IMR-90 (cell line): ENCODE results near the gene CAPN5. TPM values are rescaled to one million over a fixed set of nuclear protein-coding genes. Genes with fewer than 3 reads are reported as not detected.

Source experiments
- ATAC-seq: fragments of 200-7000 bp; cut with Tn5 transposase; 2 replicates; pipeline ENCODE4 v1.9.1; 2020; ENCODE audit warnings: low read depth, mild to moderate bottlenecking, moderate library complexity
- BruUV-seq: library from RNA; stranded (reverse); fragments of 400-500 nt; replicated peaks from 2 replicates; lab custom pipeline; 2021; lab: Mats Ljungman, UMichigan
- CTCF ChIA-PET: fragments of 300-600 bp; formaldehyde crosslinking; extraction: SDS; loops from one replicate; lab custom pipeline; 2021; ENCODE audit warnings: antibody characterized with exemption; lab: Yijun Ruan, JAX
- POLR2A ChIA-PET: fragments of 300-600 bp; sonication (Branson Sonifier 250); formaldehyde crosslinking; loops from one replicate; lab custom pipeline; 2022; ENCODE audit warnings: antibody characterized with exemption; ENCODE audit not compliant: unreplicated experiment; lab: Charles Lee
- DNase-seq: peaks from one replicate; pipeline ENCODE4 v3.0.0; 2013
- H2AFZ ChIP-seq: replicated peaks from 2 replicates; pipeline ENCODE3; 2013; ENCODE audit warnings: low read length, mild to moderate bottlenecking; ENCODE audit not compliant: poor library complexity
- H2AK5ac ChIP-seq: 2 replicates; pipeline ENCODE4 v1.6.1; 2013; ENCODE audit warnings: low read depth, low read length, inconsistent platforms
- H2AK9ac ChIP-seq: replicated peaks from 2 replicates; pipeline ENCODE3; 2013; ENCODE audit warnings: mild to moderate bottlenecking, low read depth, low read length, moderate library complexity; ENCODE audit not compliant: poor library complexity
- H2BK120ac ChIP-seq: 2 replicates; pipeline ENCODE4 v1.6.1; 2013; ENCODE audit warnings: low read depth, low read length, inconsistent platforms
- H2BK15ac ChIP-seq: 3 replicates; pipeline ENCODE4 v1.6.1; 2013; ENCODE audit warnings: low read depth, low read length, inconsistent platforms
- H2BK20ac ChIP-seq: 2 replicates; pipeline ENCODE4 v1.6.1; 2013; ENCODE audit warnings: low read depth, mild to moderate bottlenecking, inconsistent platforms, low read length, moderate library complexity
- H2BK5ac ChIP-seq: 2 replicates; pipeline ENCODE4 v1.6.1; 2013; ENCODE audit warnings: mild to moderate bottlenecking, low read depth, low read length, inconsistent platforms; ENCODE audit not compliant: poor library complexity, severe bottlenecking
- H3K14ac ChIP-seq: replicated peaks from 2 replicates; pipeline ENCODE4 v1.6.1; 2013; ENCODE audit warnings: low read depth, low read length, inconsistent platforms
- H3K18ac ChIP-seq: 2 replicates; pipeline ENCODE4 v1.6.1; 2013; ENCODE audit warnings: low read depth, low read length, control low read depth
- H3K23ac ChIP-seq: 2 replicates; pipeline ENCODE4 v1.6.1; 2013; ENCODE audit warnings: low read depth, low read length, inconsistent platforms
- H3K27ac ChIP-seq: 2 replicates; pipeline ENCODE4 v1.5.1; 2013; ENCODE audit warnings: mild to moderate bottlenecking, control low read depth, low read length; ENCODE audit not compliant: insufficient read depth
- H3K27me3 ChIP-seq: 2 replicates; pipeline ENCODE4 v1.6.1; 2013; ENCODE audit warnings: low read length; ENCODE audit not compliant: control insufficient read depth, insufficient read depth
- H3K36me3 ChIP-seq: 2 replicates; pipeline ENCODE4 v1.6.1; 2013; ENCODE audit warnings: low read length, mixed read lengths; ENCODE audit not compliant: control insufficient read depth, insufficient read depth
- H3K4ac ChIP-seq: 2 replicates; pipeline ENCODE4 v1.6.1; 2013; ENCODE audit warnings: low read depth, low read length, inconsistent platforms
- H3K4me1 ChIP-seq: 2 replicates; pipeline ENCODE4 v1.6.1; 2013; ENCODE audit warnings: low read length, mixed read lengths; ENCODE audit not compliant: control insufficient read depth, insufficient read depth
- H3K4me2 ChIP-seq: 2 replicates; pipeline ENCODE4 v1.6.1; 2013; ENCODE audit warnings: low read depth, mild to moderate bottlenecking, control low read depth, low read length, moderate library complexity
- H3K4me3 ChIP-seq: 2 replicates; pipeline ENCODE4 v1.5.1; 2013; ENCODE audit warnings: low read depth, mild to moderate bottlenecking, control low read depth, low read length, moderate library complexity; ENCODE audit not compliant: insufficient read depth
- H3K56ac ChIP-seq: 2 replicates; pipeline ENCODE4 v1.6.1; 2013; ENCODE audit warnings: low read length, inconsistent platforms; ENCODE audit not compliant: insufficient read depth; ENCODE audit errors: extremely low read depth
- H3K79me1 ChIP-seq, 2 experiments: 2 replicates each; pipeline ENCODE4 v1.6.1; 2013; ENCODE audit warnings: low read length in 2 of 2, inconsistent platforms in 1 of 2, low read depth in 1 of 2
- H3K9ac ChIP-seq: 2 replicates; pipeline ENCODE4 v1.6.1; 2013; ENCODE audit warnings: low read depth, low read length, control low read depth
- H3K9me1 ChIP-seq: 2 replicates; pipeline ENCODE4 v1.6.1; 2013; ENCODE audit warnings: low read length, inconsistent platforms; ENCODE audit not compliant: insufficient read depth
- H3K9me3 ChIP-seq: 2 replicates; pipeline ENCODE4 v1.6.1; 2013; ENCODE audit warnings: low read length; ENCODE audit not compliant: control insufficient read depth, insufficient read depth
- H4K20me1 ChIP-seq: 2 replicates; pipeline ENCODE4 v1.6.1; 2013; ENCODE audit warnings: low read length, inconsistent platforms; ENCODE audit not compliant: insufficient read depth
- H4K5ac ChIP-seq: 2 replicates; pipeline ENCODE4 v1.6.1; 2013; ENCODE audit warnings: mild to moderate bottlenecking, low read depth, low read length, control low read depth
- H4K8ac ChIP-seq, 2 experiments: 2 replicates each; pipeline ENCODE4 v1.6.1; 2013; ENCODE audit warnings: low read depth in 2 of 2, low read length in 2 of 2, control low read depth in 1 of 2, inconsistent platforms in 1 of 2
- H4K91ac ChIP-seq: 2 replicates; pipeline ENCODE4 v1.6.1; 2013; ENCODE audit warnings: low read depth, low read length, inconsistent platforms; ENCODE audit not compliant: insufficient read depth
- CEBPB ChIP-seq: IDR thresholded peaks from 2 replicates; pipeline ENCODE4 v1.6.1; 2012; ENCODE audit warnings: low read depth, low read length, improper control_type of control experiment
- CHD1 ChIP-seq: IDR thresholded peaks from 2 replicates; pipeline ENCODE4 v1.6.1; 2012; ENCODE audit warnings: low read depth, low read length, improper control_type of control experiment
- ELK1 ChIP-seq: fragments of 150-350 bp; IDR thresholded peaks from 2 replicates; pipeline ENCODE4 v1.6.1; 2016; ENCODE audit warnings: low read depth, mild to moderate bottlenecking, low read length, moderate library complexity, borderline replicate concordance
- FOS ChIP-seq: fragments of 150-350 bp; IDR thresholded peaks from 2 replicates; pipeline ENCODE4 v1.6.1; 2016; ENCODE audit warnings: low read depth, low read length
- MAFK ChIP-seq: IDR thresholded peaks from 2 replicates; pipeline ENCODE4 v1.6.1; 2012; ENCODE audit warnings: low read depth, low read length, improper control_type of control experiment
- MXI1 ChIP-seq: IDR thresholded peaks from 2 replicates; pipeline ENCODE4 v1.6.1; 2012; ENCODE audit warnings: low read depth, mild to moderate bottlenecking, low read length, moderate library complexity, borderline replicate concordance
- NFE2L2 ChIP-seq: fragments of 150-350 bp; IDR thresholded peaks from 2 replicates; pipeline ENCODE4 v1.6.1; 2016; ENCODE audit warnings: low read depth, mild to moderate bottlenecking, low read length
- POLR2A ChIP-seq: IDR thresholded peaks from 2 replicates; pipeline ENCODE4 v1.6.1; 2012; ENCODE audit warnings: mild to moderate bottlenecking, low read depth, low read length
- RAD21 ChIP-seq: IDR thresholded peaks from 2 replicates; pipeline ENCODE4 v1.6.1; 2012; ENCODE audit warnings: low read length, improper control_type of control experiment
- RCOR1 ChIP-seq: IDR thresholded peaks from 2 replicates; pipeline ENCODE4 v1.6.1; 2012; ENCODE audit warnings: mild to moderate bottlenecking, low read length, improper control_type of control experiment; ENCODE audit not compliant: insufficient replicate concordance
- SMC3 ChIP-seq: fragments of 150-350 bp; IDR thresholded peaks from 2 replicates; pipeline ENCODE4 v1.6.1; 2016; ENCODE audit warnings: low read depth, mild to moderate bottlenecking, antibody characterized with exemption, low read length, moderate library complexity
- USF2 ChIP-seq: fragments of 150-350 bp; IDR thresholded peaks from 2 replicates; pipeline ENCODE4 v1.6.1; 2017; ENCODE audit warnings: mild to moderate bottlenecking, antibody characterized with exemption, low read length, low read depth
- WGBS, 2 experiments: methylation state at CpG; one replicate each; pipeline versions ENCODE4 v1.1.5 to v1.1.7; 2013; ENCODE audit warnings: missing lambda C conversion rate in 2 of 2; ENCODE audit not compliant: insufficient read length in 1 of 2; ENCODE audit errors: extremely low coverage in 2 of 2; 5-methylcytosine and 5-hydroxymethylcytosine counted together
- dilution Hi-C: fragments of 300-500 bp; cut with HindIII; formaldehyde crosslinking; loops from one replicate; pipeline ENCODE4 v1.14.3; 2018; ENCODE audit warnings: low sequenced_read_pairs; ENCODE audit not compliant: unreplicated experiment
- in situ Hi-C: fragments of 300-500 bp; cut with MboI; formaldehyde crosslinking; loops from 3 replicates; pipeline ENCODE4 v1.14.3; 2019; ENCODE audit warnings: low sequenced_read_pairs, inconsistent platforms, mixed read lengths
- intact Hi-C: fragments of 100-400 bp; cut with micrococcal nuclease; formaldehyde crosslinking; loops from 2 replicates; pipeline ENCODE4 v1.10.0; 2022
- polyA plus RNA-seq, 3 experiments: library from polyadenylated mRNA; depleted of rRNA; stranded (reverse); fragments of >200 nt; gene quantifications; 2 replicates each; pipeline ENCODE4 v1.2.3, GENCODE V29; 2012; ENCODE audit warnings: low replicate concordance in 1 of 3
- total RNA-seq: library from RNA; depleted of rRNA; stranded (reverse); fragments of >200 nt; gene quantifications from 2 replicates; pipeline ENCODE4 v1.2.3, GENCODE V29; 2012

The CAPN5 gene
- total and polyA plus RNA-seq, 2 of the 4 experiments (the other 2 are of a cell fraction): 8.1 to 24.0 TPM

- Histone ChIP-seq H4K5ac (no peak overlapping the region), H2AFZ (no peak overlapping the region), H4K91ac (no peak overlapping the region), H3K9ac (no peak overlapping the region), H3K9me3 (no peaks in the 10 kb centered on the region), H3K4ac (no peak overlapping the region), H2BK15ac (no peak overlapping the region), H3K27ac (no peak overlapping the region), H3K56ac (no peak overlapping the region), H3K4me2 (no peak overlapping the region), H2BK120ac (no peak overlapping the region), H3K23ac (no peak overlapping the region), H4K20me1 (no peaks in the 10 kb centered on the region), H3K14ac (no peak overlapping the region), H3K27me3 (peaks cover 5% of the 10 kb centered on the region; the same call in 1 of the 2 replicates), H3K36me3 (no peaks in the 10 kb centered on the region), H2AK5ac (no peak overlapping the region), H2BK20ac (no peak overlapping the region), H3K9me1 (no peaks in the 10 kb centered on the region), H2AK9ac (no peak overlapping the region), H2BK5ac (no peak overlapping the region), H4K8ac (no peak overlapping the region), H3K4me3 (no peak overlapping the region), H3K4me1 (no peaks in the 10 kb centered on the region), H3K18ac (no peak overlapping the region), H3K79me1 (no peaks in the 10 kb centered on the region)
- dilution Hi-C loops (no loop called here), intact Hi-C loops (no loop called here), in situ Hi-C loops (no loop called here)
- no TSS peak for BruUV-seq
- 84% methylated on average over 2 of the region's 11 CpGs; no CpG with 5 or more reads in 1 of the 2 experiments for WGBS, 2 experiments
- ChIA-PET POLR2A (no interaction called here), CTCF (interaction anchor here (1.1 kb wide), 1 partner anchor 10 kb away, joined by 3 read pairs; the partner anchor contains the start of gene MYO7A)
- TF ChIP-seq CEBPB: no peak
- no peak for TF ChIP-seq ELK1
- no peak for TF ChIP-seq NFE2L2
- no peak for TF ChIP-seq MXI1
- TF ChIP-seq CHD1: no peak
- TF ChIP-seq RAD21: no peak
- no peak for TF ChIP-seq MAFK
- TF ChIP-seq FOS: no peak
- TF ChIP-seq POLR2A: no peak
- TF ChIP-seq RCOR1: no peak
- TF ChIP-seq USF2: no peak
- TF ChIP-seq SMC3: no peak
- ATAC-seq (no peak), DNase-seq (no peak)
These were observed 70.7 kb downstream of the CAPN5 start for GRCh38 chr11:77137421-77137820.
